ENCODE results near the gene JMJD7. TPM values are rescaled to one million over a fixed set of nuclear protein-coding genes. Genes with fewer than 3 reads are reported as not detected.
"Not testable (repeated sequence)": the region's sequence is repeated elsewhere in the genome, so short reads cannot be mapped to it uniquely, and the experiment has no call there.

The JMJD7 gene
- total RNA-seq, 4 donors from 2014 or later = 18.8 to 36.6 (median 28.3) TPM

- intact Hi-C loops (cut with DNase I) = no loop called here
- Histone ChIP-seq H3K4me1 (peaks cover 11 to 20% of the 10 kb centered on the region in 2 donors), H3K27me3 (no peaks in the 10 kb centered on the region), H3K27ac (no peak overlapping the region), H3K9me3 (no peaks in the 10 kb centered on the region), H3K36me3 (peaks cover 19 to 32% of the 10 kb centered on the region in 2 donors), H3K4me3 (replicated peaks in 1 of 3) (no peak overlapping the region)
- 73 to 83% methylated on average over 13 of the region's 13 CpGs for WGBS, 2 donors
- TF ChIP-seq CTCF (IDR thresholded peaks at IDR 0.05) (peak in 1 of 6 experiments; percentile 20), POLR2A (IDR thresholded peaks at IDR 0.05) (no peak)
- DNase-seq = peak; percentile 48 to 72
These were observed 2.0 kb upstream of the JMJD7 start for GRCh38 chr15:41825572-41826535.

- Histone ChIP-seq H3K4me1 (peaks cover 15 to 25% of the 10 kb centered on the region in 2 donors), H3K9me3 (no peaks in the 10 kb centered on the region), H3K27ac (no peak overlapping the region), H3K36me3 (peaks cover 4 to 20% of the 10 kb centered on the region in 2 donors), H3K4me3 (replicated peaks in 1 of 3) (peak overlapping the region in 2 of 3 donors; percentile 16 to 79), H3K27me3 (no peaks in the 10 kb centered on the region)
- intact Hi-C loops (cut with DNase I) = no loop called here
- no peak for TF ChIP-seq POLR2A (IDR thresholded peaks at IDR 0.05)
- TF ChIP-seq CTCF (IDR thresholded peaks at IDR 0.05) = no peak
- peak; percentile 42 to 57 for DNase-seq
- 7 to 11% methylated on average over 27 of the region's 37 CpGs for WGBS, 2 donors
These were observed 507 bp upstream of the JMJD7 start for GRCh38 chr15:41827290-41827879.

- intact Hi-C loops (cut with DNase I) = no loop called here
- H3K4me3 ChIP-seq (replicated peaks in 1 of 3) = peak overlapping the region in 1 of 3 donors; percentile 79
- peak overlapping the region in 1 of 3 donors; percentile 82 for H3K27ac ChIP-seq
- DNase-seq = no peak
- WGBS, 2 donors = 11 to 13% methylated on average over 6 of the region's 6 CpGs
- H3K4me1 ChIP-seq = peaks cover 22 to 33% of the 10 kb centered on the region in 2 donors
- no peaks in the 10 kb centered on the region for H3K9me3 ChIP-seq
- peaks cover 0 to 6% of the 10 kb centered on the region in 2 donors for H3K36me3 ChIP-seq
- TF ChIP-seq CTCF (IDR thresholded peaks at IDR 0.05) (no peak), POLR2A (IDR thresholded peaks at IDR 0.05) (no peak)
- no peaks in the 10 kb centered on the region for H3K27me3 ChIP-seq
These were observed 882 bp downstream of the JMJD7 start for GRCh38 chr15:41828807-41829141.

- Histone ChIP-seq H3K27ac (no peak overlapping the region), H3K36me3 (no peaks in the 10 kb centered on the region), H3K4me1 (peaks cover 22 to 33% of the 10 kb centered on the region in 2 donors), H3K9me3 (no peaks in the 10 kb centered on the region), H3K27me3 (no peaks in the 10 kb centered on the region), H3K4me3 (replicated peaks in 1 of 3) (no peak overlapping the region)
- DNase-seq = no peak
- WGBS, 2 donors = 92 to 94% methylated on average over 9 to 13 of the region's 13 CpGs
- TF ChIP-seq CTCF (IDR thresholded peaks at IDR 0.05) (no peak), POLR2A (IDR thresholded peaks at IDR 0.05) (no peak)
- intact Hi-C loops (cut with DNase I) = no loop called here
These were observed 2.2 kb downstream of the JMJD7 start for GRCh38 chr15:41829959-41830646.

GRCh38 chr15:41831291-41831690 lies 3.4 kb downstream of the JMJD7 start:
- Histone ChIP-seq H3K27ac (peak overlapping the region in 1 of 3 donors; percentile 65), H3K4me1 (peaks cover 22 to 33% of the 10 kb centered on the region in 2 donors)
- H3K36me3 ChIP-seq; DNase-seq; H3K9me3 ChIP-seq; H3K4me3 ChIP-seq (replicated peaks in 1 of 3); H3K27me3 ChIP-seq; intact Hi-C loops (cut with DNase I): not testable (repeated sequence)
- WGBS, 2 donors = 83 to 85% methylated on average over 4 of the region's 4 CpGs

Measured in thyroid gland (tissue), 4 donors.